HL-60 (cell line): Measurements from ENCODE around the gene SRSF8.

Source experiments
- DNase-seq, 2 experiments: peaks; one replicate each; pipeline ENCODE4 v3.0.0-alpha.2; 2010 to 2020; ENCODE audit warnings: low read depth in 1 of 2, low spot score in 1 of 2
- H3K27ac ChIP-seq: fragments of 250-450 bp; sonication (Bioruptor Pico); replicated peaks from 2 replicates; pipeline ENCODE4 v1.5.1; 2020; ENCODE audit warnings: mild to moderate bottlenecking, moderate library complexity
- H3K27me3 ChIP-seq: fragments of 250-450 bp; sonication (Bioruptor Pico); 2 replicates; pipeline ENCODE4 v1.5.1; 2021; ENCODE audit warnings: mild to moderate bottlenecking, moderate library complexity; ENCODE audit not compliant: insufficient read depth, poor library complexity, severe bottlenecking
- H3K4me3 ChIP-seq: replicated peaks from 2 replicates; pipeline ENCODE4 v1.5.1; 2011; ENCODE audit warnings: mild to moderate bottlenecking, control low read depth, low read length; ENCODE audit not compliant: insufficient read depth
- CTCF ChIP-seq: IDR thresholded peaks from one replicate; pipeline ENCODE4 v1.5.1; 2011; ENCODE audit warnings: low read length, control low read depth, inconsistent platforms; ENCODE audit not compliant: insufficient read depth
- GABPA ChIP-seq: IDR thresholded peaks from 2 replicates; pipeline ENCODE4 v1.6.1; 2012; ENCODE audit warnings: low read depth
- POLR2AphosphoS5 ChIP-seq: IDR thresholded peaks from 2 replicates; pipeline ENCODE4 v1.6.1; 2012; ENCODE audit warnings: low read depth
- REST ChIP-seq: IDR thresholded peaks from 2 replicates; pipeline ENCODE4 v1.6.1; 2012; ENCODE audit warnings: low read depth; ENCODE audit not compliant: insufficient replicate concordance
- SPI1 ChIP-seq: IDR thresholded peaks from 2 replicates; pipeline ENCODE4 v1.6.1; 2012; ENCODE audit warnings: low read depth, mild to moderate bottlenecking, borderline replicate concordance

The SRSF8 gene

GRCh38 chr11:95103701-95104100 lies 37.0 kb downstream of the SRSF8 start:
- TF ChIP-seq POLR2AphosphoS5 (no peak), SPI1 (no peak), REST (no peak), GABPA (no peak), CTCF (no peak)
- no peak overlapping the region for H3K27ac ChIP-seq

GRCh38 chr11:95104121-95104830 lies 37.6 kb downstream of the SRSF8 start:
- DNase-seq = no peak
- TF ChIP-seq POLR2AphosphoS5 = no peak
- no peak for TF ChIP-seq GABPA
- no peak for TF ChIP-seq SPI1
- H3K27me3 ChIP-seq = no peaks in the 10 kb centered on the region
- no peak overlapping the region for H3K27ac ChIP-seq
- H3K4me3 ChIP-seq = no peak overlapping the region

More at GRCh38 chr11:95103701-95104100, 37.0 kb downstream of the SRSF8 start:
- DNase-seq = no peak
- H3K4me3 ChIP-seq = no peak overlapping the region
- H3K27me3 ChIP-seq = no peaks in the 10 kb centered on the region

- DNase-seq = no peak
- no peak overlapping the region for H3K4me3 ChIP-seq
- no peak for TF ChIP-seq POLR2AphosphoS5
- TF ChIP-seq CTCF = no peak
- no peak for TF ChIP-seq SPI1
- no peaks in the 10 kb centered on the region for H3K27me3 ChIP-seq
- H3K27ac ChIP-seq = no peak overlapping the region
Measured at GRCh38 chr11:95104856-95105255, 38.1 kb downstream of the SRSF8 start.

- Histone ChIP-seq H3K27ac (no peak overlapping the region), H3K4me3 (no peak overlapping the region), H3K27me3 (no peaks in the 10 kb centered on the region)
- no peak for DNase-seq
- TF ChIP-seq CTCF (no peak), SPI1 (no peak), POLR2AphosphoS5 (no peak), REST (no peak), GABPA (no peak)
Measured at GRCh38 chr11:95108159-95108611, 41.5 kb downstream of the SRSF8 start.
